ENCODE data around the gene MYOD1.

DNA sequence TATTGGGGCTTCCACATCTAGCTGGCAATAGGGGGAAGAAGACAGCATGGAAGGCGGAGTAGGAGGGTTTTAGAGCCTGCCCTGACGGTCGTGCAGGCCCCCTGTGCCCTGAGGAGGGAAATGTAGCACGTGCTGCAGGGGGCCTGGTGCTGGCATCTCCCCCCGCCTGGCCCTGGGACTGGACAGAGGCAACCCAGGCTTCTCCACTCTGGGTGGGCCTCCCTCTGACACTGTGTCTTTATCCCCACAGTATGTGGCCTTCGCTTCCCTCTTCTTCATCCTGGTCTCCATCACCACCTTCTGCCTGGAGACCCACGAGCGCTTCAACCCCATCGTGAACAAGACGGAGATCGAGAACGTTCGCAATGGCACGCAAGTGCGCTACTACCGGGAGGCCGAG is 52.0 kb downstream of the MYOD1 start:
- TF ChIP-seq, protein P1, sequence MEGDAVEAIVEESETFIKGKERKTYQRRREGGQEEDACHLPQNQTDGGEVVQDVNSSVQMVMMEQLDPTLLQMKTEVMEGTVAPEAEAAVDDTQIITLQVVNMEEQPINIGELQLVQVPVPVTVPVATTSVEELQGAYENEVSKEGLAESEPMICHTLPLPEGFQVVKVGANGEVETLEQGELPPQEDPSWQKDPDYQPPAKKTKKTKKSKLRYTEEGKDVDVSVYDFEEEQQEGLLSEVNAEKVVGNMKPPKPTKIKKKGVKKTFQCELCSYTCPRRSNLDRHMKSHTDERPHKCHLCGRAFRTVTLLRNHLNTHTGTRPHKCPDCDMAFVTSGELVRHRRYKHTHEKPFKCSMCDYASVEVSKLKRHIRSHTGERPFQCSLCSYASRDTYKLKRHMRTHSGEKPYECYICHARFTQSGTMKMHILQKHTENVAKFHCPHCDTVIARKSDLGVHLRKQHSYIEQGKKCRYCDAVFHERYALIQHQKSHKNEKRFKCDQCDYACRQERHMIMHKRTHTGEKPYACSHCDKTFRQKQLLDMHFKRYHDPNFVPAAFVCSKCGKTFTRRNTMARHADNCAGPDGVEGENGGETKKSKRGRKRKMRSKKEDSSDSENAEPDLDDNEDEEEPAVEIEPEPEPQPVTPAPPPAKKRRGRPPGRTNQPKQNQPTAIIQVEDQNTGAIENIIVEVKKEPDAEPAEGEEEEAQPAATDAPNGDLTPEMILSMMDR (IDR thresholded peaks at IDR 0.05), result no peak
- TF ChIP-seq POLR2A (IDR thresholded peaks at IDR 0.05), result no peak
